Stomach (tissue), 4 donors: Measurements from ENCODE around the gene RNF13.

Experiments
- CTCF ChIP-seq, 7 experiments: fragments of 450-650 bp in 4 of 7; fragments of 200-600 bp in 3 of 7; sonication (generic) in 3 of 7; IDR thresholded peaks; one replicate each; pipeline ENCODE4 v1.5.1; 2016 to 2019; ENCODE audit warnings: antibody characterized with exemption in 7 of 7, control low read depth in 2 of 7, mild to moderate bottlenecking in 1 of 7
- EP300 ChIP-seq: sonication (generic); formaldehyde crosslinking; IDR thresholded peaks from one replicate; pipeline ENCODE4 v1.6.1; 2017; ENCODE audit warnings: antibody characterized with exemption
- POLR2A ChIP-seq, 4 donors: fragments of 450-650 bp; IDR thresholded peaks; one replicate each; pipeline ENCODE4 v1.6.1; 2016; ENCODE audit warnings: antibody characterized with exemption in 4 of 4, control low read depth in 2 of 4, mild to moderate bottlenecking in 1 of 4, moderate library complexity in 1 of 4
- POLR2AphosphoS5 ChIP-seq, 3 donors: sonication (generic); formaldehyde crosslinking; IDR thresholded peaks; one replicate each; pipeline ENCODE4 v1.6.1; 2016; ENCODE audit warnings: antibody characterized with exemption in 3 of 3

GRCh38 chr3:149772861-149773260 lies 40.2 kb upstream of the RNF13 start:
- TF ChIP-seq POLR2A (IDR thresholded peaks at IDR 0.05) (no peak), CTCF (IDR thresholded peaks at IDR 0.05) (no peak), POLR2AphosphoS5 (IDR thresholded peaks at IDR 0.05) (no peak), EP300 (no peak)
